Amygdala (tissue), 56 donors: ENCODE data around the gene ABCF2.
A peak's percentile ranks its signal among the peaks of the same experiment; 100 is the strongest.

ENCODE experiments used
- DNase-seq, 56 donors: peaks; one replicate each; lab custom pipeline; 2025; lab: John Stamatoyannopoulos, UW

The ABCF2 gene

GRCh38 chr7:151226875-151227782 lies at the start of gene ABCF2:
ABCF2 (minus strand) TSS chr7:151227205; CDS start chr7:151226458, 747 bp downstream.
- peak; percentile 77 to 100 (median 98) for DNase-seq

- DNase-seq = peak in 6 of 56 donors; percentile 6 to 60 (median 26)
These were observed 49.0 kb upstream of the ABCF2 start for GRCh38 chr7:151275813-151276577.

GRCh38 chr7:151274936-151275812 lies 48.2 kb upstream of the ABCF2 start:
- DNase-seq = no peak

- no peak for DNase-seq
These were observed 47.4 kb upstream of the ABCF2 start for GRCh38 chr7:151274396-151274795.

GRCh38 chr7:151273651-151274390 lies 46.8 kb upstream of the ABCF2 start:
- DNase-seq = no peak

GRCh38 chr7:151272877-151273276 lies 45.9 kb upstream of the ABCF2 start:
- DNase-seq = no peak

- no peak for DNase-seq
These were observed 45.4 kb upstream of the ABCF2 start for GRCh38 chr7:151272405-151272804.

GRCh38 chr7:151271699-151272355 lies 44.8 kb upstream of the ABCF2 start:
- peak in 1 of 56 donors; percentile 11 for DNase-seq

- no peak for DNase-seq
These were observed 42.5 kb upstream of the ABCF2 start for GRCh38 chr7:151269511-151269910.

- DNase-seq = no peak
These were observed 38.4 kb upstream of the ABCF2 start for GRCh38 chr7:151265351-151265931.

GRCh38 chr7:151264615-151265014 lies 37.6 kb upstream of the ABCF2 start:
- no peak for DNase-seq

- no peak for DNase-seq
These were observed 34.5 kb upstream of the ABCF2 start for GRCh38 chr7:151261529-151261928.

GRCh38 chr7:151260883-151261282 lies 33.9 kb upstream of the ABCF2 start:
- no peak for DNase-seq

- DNase-seq = no peak
These were observed 33.5 kb upstream of the ABCF2 start for GRCh38 chr7:151260471-151260870.

GRCh38 chr7:151257990-151258389 lies 31.0 kb upstream of the ABCF2 start:
- DNase-seq = no peak

GRCh38 chr7:151256410-151257045 lies 29.5 kb upstream of the ABCF2 start:
- no peak for DNase-seq

GRCh38 chr7:151255390-151255789 lies 28.4 kb upstream of the ABCF2 start:
- no peak for DNase-seq

- DNase-seq = no peak
These were observed 27.8 kb upstream of the ABCF2 start for GRCh38 chr7:151254851-151255250.
